GM21723 (cell line): ENCODE data around the gene EHD2.
"Not testable (repeated sequence)": the region's sequence is repeated elsewhere in the genome, so short reads cannot be mapped to it uniquely, and the experiment has no call there.

Source experiments
- ATAC-seq: cut with Tn5 transposase; IDR thresholded peaks from one replicate; pipeline ENCODE4 v1.9.1; 2021; ENCODE audit warnings: mild to moderate bottlenecking, moderate library complexity; ENCODE audit not compliant: unreplicated experiment

Gene EHD2

GRCh38 chr19:47765523-47766358 lies 52.5 kb downstream of the EHD2 start:
- no peak for ATAC-seq

GRCh38 chr19:47766359-47766620 lies 53.1 kb downstream of the EHD2 start:
- no peak for ATAC-seq

DNA sequence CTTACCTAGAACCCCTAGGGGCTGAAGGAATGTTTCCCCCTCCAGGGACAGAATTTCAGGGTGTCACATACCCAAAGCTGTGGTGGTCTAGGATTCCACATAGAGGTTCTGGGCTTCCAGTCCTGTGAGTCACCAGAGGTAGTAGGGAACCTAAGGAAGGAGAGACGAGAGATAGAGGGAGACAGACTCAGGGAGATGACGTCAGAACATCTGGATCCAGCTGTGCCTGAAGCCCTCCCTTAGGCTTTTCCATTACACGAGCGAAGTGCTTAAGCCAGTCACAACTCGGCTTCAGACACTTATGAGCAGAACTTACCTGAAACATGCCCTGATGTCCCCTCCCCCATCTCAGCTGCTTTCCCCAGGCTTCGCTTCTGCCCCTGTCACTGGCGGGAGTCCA lies 53.4 kb downstream of the EHD2 start:
- no peak for ATAC-seq

DNA sequence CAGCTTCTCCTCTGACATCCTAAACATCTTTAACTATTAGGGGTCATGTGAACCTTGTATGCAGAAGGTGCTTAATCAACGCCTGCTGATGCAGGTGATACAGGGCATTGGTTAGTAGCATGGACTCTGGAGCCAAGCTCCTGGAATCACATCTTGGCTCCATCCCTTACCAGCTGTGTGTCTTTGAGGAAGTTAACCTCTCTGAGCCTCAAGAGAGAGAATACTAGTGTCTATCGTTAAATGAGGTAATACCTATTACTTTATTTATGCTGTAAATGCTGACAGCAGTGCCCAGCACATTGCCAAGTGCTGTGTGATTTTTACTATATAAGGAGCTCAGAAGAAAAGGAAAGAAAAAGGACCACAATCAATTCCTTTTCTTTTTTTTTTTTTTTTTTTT lies 54.1 kb downstream of the EHD2 start:
- no peak for ATAC-seq

GRCh38 chr19:47768604-47769003 lies 55.4 kb downstream of the EHD2 start:
- ATAC-seq = no peak

DNA sequence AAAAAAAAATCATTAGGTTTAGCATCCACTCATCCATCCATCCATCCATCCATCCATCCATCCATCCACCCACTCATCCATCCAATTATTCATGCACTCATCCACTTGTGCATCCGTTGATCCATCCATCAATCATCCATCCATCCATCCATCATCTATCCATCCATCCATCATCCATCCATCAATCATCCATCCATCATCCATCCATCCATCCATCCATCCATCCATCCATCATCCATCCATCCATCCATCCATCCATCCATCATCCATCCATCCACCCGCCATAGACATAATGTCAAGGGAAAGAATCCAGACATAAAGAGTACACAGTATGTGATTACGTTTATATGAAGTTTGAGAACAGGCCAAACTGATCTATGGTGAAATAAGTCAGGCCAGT lies 56.3 kb downstream of the EHD2 start:
- ATAC-seq = no peak

DNA sequence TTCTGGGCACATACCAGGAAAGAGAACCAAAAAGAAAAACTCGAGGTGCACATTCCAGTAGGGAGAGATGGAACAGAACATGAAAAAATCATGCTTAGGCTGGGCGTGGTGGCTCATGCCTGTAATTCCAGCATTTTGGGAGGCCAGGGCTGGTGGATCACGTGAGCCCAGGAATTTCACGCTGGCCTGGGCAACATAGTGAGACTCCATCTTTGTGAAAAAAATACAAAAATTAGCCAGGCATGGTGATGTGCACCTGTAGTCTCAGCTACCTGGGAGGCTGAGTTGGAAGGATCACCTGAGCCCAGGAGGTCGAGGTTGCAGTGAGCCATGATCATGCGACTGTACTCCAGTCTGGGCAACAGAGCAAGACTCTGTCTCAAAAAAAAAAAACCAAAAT lies 58.1 kb downstream of the EHD2 start:
- ATAC-seq = not testable (repeated sequence)

DNA sequence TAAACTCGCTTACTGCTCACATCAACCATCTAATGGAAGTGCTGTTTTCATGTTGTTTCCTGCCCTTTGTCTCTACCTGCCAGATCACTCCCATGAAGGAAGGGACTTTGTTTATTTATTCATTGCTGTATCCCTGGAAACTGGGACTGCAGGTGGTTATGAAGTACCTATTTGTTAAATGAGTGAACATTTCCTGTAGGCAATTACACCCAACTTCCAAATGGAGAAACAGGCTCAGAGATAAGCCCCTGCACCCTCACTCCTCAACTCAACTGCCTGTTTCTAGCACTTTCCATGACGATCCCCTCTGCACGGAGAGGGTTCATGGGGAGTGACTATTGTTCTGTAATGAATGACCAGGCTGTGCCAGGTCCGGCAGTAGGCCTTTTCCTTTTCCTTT lies 63.3 kb downstream of the EHD2 start:
- no peak for ATAC-seq

DNA sequence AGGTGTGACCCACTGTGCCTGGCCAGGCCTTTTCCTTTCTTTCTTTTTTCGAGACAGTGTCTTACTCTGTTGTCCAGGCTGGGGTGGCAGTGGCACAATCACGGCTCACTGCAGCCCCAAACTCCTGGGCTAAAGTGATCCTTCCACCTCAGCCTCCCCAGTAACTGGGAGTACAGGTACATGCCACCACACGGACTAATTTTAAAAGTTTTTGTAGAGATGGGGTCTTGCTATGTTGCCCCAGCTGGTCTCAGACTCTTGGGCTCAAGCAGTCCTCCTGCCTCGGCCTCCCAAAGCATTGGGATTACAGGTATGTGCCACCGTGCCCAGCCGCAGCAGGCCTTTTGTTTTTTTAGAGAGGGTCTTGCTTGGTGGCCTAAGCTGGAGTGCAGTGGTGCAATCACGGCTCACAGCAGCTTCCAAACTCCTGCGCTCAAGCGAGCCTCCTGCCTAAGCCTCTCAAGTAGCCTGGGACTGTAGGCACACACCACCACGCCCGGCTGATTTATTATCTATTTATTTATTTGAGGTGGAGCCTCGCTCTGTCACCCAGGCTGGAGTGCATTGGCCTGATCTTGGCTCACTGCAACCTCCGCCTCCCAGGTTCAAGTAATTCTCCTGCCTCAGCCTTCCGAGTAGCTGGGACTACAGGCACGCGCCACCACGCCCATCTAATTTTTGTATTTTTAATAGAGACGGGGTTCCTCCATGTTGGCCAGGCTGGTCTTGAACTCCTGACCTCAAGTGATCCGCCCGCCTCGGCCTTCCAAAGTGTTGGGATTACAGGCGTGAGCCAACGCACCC lies 64.2 kb downstream of the EHD2 start:
- ATAC-seq = not testable (repeated sequence)

DNA sequence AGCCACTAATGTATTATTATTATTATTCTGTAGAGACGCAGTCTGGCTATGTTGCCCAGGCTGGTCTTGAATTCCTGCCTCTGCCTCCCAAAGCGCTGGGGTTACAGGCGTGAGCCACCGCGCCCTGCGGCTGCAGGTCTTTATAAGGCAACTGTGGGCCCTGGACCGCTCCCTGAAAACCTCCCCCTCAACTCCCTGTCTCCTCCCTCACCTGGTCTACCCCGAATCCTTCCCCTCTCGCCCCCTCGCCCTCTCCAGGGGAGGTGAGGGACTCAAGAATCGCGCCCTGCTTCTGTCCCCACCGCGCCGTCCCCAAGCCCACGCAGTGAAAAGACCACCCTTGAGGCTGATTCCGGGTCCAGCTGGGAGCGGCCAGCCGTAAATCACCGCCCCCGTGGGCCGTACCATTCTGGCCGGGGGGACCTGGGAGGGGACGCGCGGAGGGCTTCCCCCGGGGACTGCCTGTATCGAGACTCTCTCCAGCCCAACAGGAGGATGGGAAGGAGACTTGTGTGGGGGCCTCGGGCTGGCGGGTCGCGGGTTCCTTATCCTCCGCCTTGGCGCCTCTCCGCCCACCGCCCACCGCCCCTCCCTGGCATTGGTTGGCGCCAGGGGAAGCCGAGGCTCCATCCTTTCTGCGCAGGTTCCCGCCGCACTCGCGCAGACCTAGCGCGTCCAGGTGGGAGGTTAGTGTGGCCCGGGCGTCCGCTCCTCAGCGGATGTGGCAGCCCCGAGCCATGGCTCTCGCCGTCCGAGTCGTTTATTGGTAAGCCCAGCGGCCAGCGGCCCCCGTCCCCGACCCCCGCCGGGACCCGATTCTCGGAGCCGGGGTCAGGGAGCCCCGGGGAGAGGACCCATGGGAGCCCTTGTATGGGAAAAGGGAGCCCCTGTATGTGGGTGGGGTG lies 65.1 kb downstream of the EHD2 start, which contains the start of gene SELENOW:
TSS of gene SELENOW (plus strand) at position 655 of the 905 bp plus-strand sequence. CDS start at position 738, 83 bp downstream.
- ATAC-seq = peak; percentile 76

- ATAC-seq = no peak
Observed at GRCh38 chr19:47778954-47779351, 65.7 kb downstream of the EHD2 start.

GRCh38 chr19:47779524-47780214 lies 66.4 kb downstream of the EHD2 start:
- no peak for ATAC-seq

GRCh38 chr19:47780215-47780551 lies 67.0 kb downstream of the EHD2 start:
- no peak for ATAC-seq

- ATAC-seq = no peak
Observed at GRCh38 chr19:47781590-47782262, 68.5 kb downstream of the EHD2 start.

DNA sequence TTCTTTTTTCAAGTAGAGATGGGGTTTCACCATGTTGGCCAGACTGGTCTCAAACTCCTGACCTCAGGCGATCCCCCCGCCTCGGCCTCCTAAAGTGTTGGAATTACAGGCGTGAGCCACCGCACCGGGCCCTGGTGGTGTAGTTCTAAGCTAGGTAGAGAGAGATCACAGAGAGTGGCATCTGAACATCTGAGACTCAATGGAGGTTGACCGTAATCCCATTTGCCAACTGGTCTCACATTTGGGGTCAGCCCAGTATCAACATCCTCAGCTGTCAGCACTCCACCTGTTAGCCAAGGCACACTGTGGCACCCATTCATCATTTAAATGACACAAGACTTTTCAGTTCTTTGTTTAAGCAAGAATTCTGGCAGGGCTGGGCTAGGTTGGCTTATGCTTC lies 73.3 kb downstream of the EHD2 start:
- ATAC-seq = no peak

- ATAC-seq = not testable (repeated sequence)
Observed at GRCh38 chr19:47787307-47787706, 74.1 kb downstream of the EHD2 start.

DNA sequence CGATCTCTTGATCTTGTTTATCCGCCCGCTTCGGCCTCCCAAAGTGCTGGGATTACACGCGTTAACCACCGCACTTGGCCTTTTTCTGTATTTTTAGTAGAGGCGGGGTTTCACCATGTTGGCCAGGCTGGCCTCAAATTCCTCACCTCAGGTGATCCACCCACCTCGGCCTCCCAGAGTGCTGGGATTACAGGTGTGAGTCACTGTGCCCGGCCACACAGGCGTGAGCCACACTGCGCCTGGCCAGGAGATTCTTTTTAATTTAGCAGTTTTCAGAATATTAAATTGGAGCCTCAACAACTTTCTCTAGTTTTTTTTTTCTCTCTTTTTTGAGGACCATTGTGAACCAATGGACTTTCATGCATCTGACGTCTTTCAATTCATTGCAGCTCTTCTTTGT lies 76.6 kb downstream of the EHD2 start:
- ATAC-seq = not testable (repeated sequence)

DNA sequence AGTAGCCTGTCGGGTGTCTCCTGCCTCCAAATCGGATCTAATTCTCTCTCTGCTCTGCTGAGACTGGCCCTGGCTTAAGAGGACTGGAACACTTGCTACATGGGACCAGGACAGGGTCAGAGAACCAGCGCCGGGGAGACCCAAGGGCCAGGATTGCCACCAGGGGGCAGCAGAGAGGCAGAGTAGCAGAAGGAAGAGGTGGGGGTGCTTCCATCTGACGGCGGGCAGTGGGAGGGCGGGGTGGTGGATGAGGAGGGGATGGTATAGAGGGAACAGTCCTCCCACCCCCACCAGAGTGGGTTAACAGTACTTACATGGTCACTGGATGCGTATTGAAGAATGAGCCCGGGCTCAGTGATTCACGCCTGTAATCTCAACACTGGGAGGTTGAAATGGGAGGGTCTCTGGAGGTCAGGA lies 77.2 kb downstream of the EHD2 start:
- ATAC-seq = no peak

- ATAC-seq = no peak
Observed at GRCh38 chr19:47792616-47793015, 79.4 kb downstream of the EHD2 start.
